HK-2 (cell line): ENCODE results near the gene PVALEF.

ENCODE experiments used
- DNase-seq: peaks from one replicate; pipeline ENCODE4 v3.0.0-alpha.2; 2018; ENCODE audit not compliant: unreplicated experiment

PVALEF gene

DNA sequence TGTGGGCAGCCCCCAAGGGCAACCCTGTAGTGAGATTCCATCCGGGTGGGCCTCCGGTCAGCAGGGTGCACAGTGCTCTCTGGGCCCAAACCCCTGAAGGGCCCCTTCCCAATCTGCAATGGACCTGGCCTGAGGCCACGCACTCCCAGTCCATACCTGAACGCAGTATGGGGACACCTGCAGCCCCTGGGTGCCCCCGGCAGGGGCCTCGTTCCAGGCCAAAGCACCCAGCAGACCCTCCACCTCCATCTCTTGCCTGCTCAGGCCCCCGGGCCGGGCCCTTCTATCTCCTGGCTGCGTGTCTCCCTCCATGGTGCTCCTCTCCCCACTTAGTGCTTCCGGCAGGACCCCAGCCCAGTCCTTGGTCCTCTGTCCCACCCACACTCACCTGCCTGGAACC is 18.0 kb downstream of the PVALEF start:
- no peak for DNase-seq

DNA sequence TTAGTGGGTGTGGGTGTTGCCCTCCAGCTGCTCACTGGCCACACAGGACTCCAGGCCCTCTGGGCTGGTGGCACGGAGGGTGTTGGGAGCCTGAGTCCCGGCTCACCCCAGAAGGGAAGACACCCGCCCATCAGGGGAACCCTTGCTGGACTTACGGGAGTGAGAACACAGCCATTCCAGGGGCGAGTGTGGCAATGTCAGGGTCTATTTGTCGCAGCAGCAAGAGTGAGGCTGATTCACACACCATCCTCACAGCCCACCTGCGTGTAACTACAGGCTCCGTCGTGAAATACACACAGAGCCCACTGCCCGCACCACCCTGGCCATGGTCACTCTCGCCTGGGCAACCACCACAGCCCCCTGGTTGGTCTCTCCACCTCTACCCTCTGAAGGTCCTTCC is 18.5 kb downstream of the PVALEF start:
- DNase-seq = no peak

DNA sequence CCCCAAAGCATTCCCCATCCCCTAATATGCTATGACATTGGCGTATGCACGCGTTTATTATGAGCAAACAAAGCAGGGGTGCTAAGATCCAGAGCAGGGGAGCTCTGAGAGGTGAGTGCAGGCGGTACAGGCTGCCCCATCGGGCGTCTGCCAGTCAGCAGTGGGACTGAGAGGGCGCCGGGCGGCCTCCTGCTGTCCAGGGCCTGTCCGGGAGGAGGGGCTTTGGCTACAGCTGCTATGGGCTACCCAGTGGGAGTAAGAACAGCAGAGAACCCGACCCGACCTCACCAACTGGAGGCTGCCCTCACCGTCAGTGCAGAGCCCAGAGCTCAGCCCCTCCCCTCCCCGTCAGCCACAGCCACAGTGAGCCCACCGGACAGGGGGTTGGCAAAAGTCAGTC is 19.2 kb downstream of the PVALEF start:
- no peak for DNase-seq

DNA sequence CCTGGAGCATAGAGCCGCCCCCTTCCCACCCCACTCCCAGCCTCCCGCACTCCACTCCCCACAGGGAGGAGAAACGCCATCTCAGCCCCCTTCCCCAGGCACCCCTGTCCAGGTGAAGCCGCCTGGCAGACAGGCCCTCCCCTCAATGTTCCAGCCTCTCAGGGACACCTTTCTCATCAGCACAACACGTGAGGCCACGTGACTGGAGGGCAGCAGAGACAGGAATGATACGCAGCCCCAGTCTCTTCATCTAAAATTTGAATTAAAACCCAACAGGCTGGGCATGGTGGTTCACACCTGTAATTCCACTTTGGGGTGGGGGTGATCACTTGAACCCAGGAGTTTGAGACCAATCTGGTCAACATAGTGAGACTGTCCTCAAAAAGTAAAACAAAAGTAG is 20.9 kb downstream of the PVALEF start:
- DNase-seq = no peak

DNA sequence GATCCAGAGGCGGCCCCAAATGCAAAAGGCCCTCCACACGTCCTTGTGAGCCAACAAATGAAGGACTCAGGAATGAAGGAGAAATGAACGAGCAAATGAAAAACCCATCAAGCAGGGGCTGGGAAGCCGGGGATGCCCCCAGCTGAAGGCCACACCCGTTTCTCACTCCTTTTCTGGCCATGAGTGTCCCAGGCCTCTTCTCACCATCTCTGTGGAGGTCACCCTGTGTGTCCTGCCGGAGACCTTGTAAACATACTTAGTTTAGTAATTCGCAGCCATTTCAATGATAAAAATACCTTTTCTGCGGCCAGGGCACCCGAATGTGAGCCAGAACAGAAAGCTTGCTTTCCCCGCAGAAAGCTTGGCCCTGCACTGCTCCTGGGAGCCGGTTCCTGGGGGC is 21.8 kb downstream of the PVALEF start:
- no peak for DNase-seq

DNA sequence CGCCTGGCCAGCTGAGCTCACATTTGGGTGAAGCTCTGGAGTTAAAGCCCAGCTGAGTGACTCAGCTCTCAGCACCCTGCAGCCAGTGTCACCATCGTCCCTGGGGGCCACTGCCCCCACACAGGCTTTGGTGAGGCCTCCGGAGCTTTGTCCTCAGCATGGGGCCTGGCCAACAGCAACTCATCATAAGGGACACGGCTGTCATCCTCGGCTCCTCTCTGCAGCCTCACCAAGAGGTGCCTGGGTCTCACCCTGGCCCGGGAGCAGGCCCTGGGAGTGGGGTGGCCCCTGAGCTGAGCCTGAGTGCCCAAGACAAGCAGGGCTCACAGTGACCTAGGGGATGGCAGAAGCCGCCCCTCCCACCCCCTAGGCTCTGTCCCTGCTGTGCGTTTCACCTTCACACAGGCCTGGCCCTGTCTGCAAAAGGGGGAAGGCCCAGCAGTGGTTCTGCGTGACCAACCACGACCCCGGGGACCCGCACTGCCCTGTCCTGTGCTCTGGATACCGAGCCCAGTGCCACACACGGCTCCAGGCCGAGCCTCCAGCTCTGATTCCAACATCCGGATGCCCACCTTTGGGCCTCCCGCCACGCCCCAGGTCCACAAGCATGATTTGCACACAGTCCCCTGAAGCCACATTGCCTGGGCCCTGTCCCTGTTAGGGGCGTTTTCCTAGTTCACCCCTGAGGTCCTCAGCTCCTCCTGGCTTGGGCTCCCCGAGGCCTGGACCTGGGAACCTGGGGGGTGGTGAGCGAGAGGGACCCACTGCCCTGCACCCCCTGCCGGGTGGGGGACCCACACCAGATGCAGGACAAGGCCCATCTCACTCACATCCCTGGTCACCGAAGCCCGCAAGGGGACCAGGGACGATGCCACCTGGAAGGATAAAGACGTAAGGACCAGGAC is 22.5 kb downstream of the PVALEF start:
- no peak for DNase-seq

DNA sequence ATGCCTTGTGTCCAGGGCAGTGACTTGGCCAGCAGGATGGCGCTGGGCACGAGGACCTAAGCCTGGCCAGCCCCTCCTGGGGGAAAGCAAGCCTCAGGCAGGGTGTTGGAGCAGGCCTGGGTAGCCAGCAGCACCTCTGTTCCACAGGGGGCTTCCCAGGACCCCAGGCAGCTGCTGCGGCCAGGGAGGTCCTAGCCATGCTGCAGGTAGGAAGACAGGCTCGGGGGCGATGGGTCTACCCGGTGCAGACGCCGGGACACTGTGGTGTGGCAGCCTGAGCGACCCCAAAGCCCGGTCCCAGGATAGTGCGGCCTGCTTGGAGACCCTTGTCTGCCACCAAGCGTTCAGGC is 23.2 kb downstream of the PVALEF start:
- DNase-seq = no peak

DNA sequence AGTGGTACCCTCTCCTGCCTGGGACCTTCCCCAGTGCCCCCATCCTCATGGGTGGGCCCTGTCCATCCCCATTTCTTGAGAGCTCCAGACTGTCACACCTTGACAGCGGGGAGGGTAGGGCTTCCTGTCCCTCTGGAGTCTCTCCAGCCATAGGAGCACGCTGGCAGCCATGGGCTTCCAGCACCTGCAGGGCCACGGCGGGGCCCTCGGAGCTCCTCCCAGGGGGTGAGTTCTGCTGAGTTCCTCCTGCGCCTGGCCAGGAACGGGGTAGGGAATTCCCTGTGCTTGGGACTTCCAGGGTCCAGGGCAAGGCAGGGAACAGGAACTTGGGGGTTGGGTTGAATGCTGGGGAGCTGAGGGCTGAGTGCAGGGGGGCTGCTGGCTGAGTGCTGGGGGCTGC is 23.7 kb downstream of the PVALEF start:
- DNase-seq = no peak

DNA sequence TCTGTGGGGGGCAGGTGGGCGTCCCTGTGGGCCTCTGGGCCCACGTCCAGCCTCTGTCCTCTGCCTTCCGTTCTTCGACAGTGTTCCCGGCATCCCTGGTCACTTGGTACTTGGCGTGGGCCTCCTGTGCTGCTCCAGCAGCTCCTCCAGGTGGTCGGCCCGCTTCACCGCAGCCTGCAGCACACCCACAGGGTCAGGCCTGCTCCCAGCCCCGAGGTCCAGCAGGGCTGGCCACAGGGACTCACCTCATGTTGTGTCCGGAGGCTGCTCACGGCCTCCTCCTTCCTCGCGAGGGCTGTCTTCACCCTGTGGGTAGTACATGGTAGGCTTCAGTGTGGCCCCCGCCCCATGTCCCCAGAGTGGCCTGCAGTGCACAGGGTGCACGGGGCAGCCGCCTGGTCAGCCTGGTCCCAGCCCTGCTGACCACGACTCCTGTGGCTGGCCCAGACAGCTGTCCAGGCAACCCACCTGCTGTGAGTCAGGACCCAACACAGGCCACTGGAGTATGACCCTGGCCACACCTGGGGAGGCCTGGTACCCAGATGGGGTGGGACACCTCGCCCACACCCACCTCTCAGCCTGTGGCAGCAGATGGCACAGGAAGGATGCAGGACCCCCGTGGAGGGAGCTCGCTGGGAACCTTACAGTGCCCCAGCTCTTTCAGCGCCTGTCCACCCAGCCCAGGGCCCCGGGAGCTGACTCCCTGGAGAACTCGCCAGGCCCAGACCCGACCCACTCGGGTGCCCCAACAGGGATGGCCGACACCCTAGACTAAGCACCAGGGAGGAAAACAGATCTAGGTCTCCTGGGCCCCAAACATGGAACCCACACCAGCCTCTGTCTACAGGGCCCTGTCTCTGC is 24.6 kb downstream of the PVALEF start:
- DNase-seq = peak; percentile 30

DNA sequence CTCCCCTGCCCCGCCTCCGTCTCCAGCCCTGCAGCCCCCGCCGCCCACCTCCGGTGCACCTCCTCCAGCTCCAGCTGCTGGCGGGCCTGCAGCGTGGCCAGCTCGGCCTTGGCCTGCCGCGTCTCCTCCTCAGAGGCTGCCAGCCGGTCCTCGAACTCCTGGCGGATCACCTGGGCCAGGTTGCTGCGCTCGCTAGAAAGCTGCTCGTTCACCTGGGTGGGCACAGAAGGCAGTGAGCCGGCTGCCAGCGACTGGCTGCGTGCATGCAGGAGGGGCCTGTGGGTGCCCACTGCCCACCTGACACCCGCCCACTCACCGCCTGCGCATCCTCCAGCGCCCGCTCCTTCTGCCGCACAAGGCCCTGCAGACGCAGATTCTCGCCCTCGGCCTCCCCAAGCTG is 25.3 kb downstream of the PVALEF start:
- DNase-seq = no peak

DNA sequence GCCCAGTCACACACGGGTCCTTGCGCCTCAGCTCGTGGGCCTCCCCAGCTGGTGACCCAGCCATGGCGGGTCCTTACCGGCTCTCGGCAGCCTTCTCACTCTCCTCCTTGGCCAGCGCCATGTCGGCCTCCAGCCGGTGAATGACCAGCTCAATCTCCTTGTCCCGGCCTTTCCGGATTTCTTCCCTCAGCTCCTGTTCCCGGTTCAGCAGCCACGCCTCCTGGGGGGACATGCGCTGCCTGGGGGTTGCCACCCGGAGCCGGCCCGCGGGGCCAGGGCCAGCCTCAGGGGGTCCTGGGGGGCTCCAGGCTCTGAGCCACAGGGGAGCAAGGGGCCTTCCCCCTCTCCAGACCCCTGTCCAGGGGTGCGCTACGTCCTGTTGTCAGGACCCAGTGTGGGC is 25.8 kb downstream of the PVALEF start:
- DNase-seq = no peak

DNA sequence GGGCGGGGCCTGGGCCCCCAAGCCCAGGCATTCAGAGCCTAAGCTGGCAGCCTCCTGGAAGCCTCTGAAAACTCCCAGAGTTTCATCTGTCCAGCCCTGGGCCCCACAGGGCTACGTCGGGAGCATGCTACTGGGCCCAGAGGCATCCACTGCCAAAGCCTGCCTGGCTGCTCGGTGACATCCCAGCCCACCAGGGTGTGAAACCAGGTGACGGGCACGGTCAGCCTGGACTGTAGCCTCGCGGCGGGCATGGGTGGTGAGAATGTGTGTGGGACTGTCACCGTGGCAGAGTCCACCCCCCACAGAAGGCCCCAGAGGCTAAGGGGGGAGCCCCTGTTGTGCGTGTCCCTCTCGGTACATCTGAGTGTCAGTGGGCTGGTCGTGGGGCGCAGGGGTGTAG is 26.3 kb downstream of the PVALEF start:
- no peak for DNase-seq

DNA sequence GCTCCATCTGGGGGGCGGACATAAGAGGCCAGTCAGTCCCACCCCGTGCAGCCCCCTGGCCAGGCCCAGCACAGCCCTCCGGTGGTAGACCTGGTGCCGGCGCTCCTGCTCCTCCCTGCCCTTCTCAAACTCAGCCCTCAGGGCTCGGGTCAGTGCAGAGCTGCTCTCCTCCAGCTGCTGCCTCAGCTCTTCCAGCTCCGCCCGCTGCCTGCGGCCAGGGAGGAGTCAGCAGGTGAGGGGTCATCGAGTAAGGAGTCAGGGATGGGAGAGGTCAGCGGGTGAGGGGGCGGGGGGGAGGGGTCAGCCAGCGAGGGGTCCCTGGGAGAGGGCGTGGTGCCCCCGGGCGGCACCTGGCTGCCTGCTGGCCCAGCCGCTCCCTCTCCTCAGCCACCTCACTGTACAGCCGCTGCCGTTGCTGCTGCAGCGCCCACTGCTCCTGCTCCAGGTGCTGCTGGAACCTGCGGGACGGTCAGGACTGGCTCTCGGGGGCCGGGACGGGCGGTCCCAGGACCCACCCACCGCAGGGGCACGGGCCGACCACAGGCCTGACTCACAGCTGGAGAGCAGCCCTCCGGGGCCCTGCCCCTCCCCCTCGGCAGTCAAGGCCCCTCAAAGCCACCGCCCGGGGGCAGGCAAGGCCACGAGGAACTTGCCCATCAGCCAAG is 27.2 kb downstream of the PVALEF start:
- DNase-seq = no peak

DNA sequence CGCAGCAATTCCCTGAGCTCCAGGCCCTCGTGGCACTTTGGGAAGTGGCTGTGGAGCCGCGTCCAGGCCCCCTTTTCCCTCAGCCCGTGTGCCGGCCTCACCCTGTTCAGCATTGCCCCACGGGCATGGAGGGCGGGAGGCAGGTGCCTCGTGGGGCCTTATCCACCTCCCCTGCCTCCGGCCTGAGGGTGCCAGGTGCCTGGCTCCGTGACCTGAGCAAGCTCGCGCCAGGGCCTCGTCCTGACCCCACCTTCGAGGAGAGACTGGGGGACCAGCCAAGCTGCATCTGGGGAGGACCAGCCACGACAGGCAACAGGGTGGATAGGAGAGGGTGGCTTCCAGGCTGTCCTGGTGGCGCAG is 27.7 kb downstream of the PVALEF start:
- DNase-seq = no peak

DNA sequence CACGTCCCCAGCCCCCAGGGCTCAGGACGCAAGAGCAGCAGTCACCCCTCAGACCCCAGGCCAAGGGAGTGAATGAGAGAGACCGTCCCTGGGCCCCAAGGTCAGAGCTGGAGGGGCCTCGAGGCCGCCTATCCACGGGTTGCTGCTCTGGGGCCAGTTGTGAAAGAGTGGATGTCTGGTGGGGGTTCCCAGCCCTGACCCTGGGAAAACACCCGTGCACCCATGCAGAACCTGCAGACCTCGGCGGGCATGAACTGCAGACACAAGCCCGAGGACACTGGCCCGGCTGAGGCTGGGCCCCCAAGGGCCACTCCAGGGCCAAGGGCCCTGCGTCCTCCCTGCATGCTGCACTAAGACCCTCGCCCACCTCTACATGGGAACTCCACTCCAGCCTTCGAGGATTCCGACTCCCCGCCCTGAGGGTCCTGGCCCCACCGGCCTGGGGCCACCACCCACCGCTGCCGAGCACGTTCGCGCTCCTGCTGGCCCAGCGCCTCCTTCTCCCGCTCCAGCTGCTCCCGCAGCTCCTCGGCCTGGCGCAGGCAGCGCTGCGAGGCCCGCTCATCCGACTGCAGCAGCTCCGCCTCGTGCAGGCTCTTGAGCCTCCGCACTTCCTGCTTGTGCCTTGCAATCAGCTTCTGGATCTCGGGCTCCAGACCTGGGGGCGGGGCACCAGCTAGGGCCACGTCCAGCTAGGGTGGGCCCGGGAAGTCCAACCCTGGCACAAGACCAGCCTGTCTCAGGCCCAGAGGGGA is 28.3 kb downstream of the PVALEF start:
- DNase-seq = no peak

DNA sequence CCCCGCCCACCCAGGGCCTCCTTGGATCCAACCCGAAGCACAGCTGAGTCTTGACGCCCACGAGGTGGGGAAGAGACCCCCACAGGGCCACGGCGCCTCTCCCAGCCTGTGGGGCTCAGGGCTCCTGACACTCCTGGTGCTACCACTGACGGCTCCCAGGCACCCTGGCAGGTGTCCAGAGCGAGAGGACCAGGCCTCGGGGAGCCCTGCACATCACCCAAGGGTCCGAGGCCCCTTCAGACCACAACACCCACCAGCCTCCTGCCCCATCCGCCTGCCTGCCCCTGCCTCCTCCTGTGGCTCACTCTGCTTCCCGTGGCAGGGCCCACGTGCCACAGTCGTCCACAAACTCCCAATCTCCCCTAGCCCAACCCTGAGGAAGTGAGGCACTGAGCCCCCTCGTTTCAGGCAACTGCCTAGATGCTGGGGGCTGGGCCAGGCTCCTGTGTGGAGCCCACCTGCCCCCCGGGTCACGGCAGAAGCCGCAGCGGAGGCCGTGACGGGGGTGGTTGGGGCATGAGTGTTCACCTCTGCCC is 29.0 kb downstream of the PVALEF start:
- no peak for DNase-seq

DNA sequence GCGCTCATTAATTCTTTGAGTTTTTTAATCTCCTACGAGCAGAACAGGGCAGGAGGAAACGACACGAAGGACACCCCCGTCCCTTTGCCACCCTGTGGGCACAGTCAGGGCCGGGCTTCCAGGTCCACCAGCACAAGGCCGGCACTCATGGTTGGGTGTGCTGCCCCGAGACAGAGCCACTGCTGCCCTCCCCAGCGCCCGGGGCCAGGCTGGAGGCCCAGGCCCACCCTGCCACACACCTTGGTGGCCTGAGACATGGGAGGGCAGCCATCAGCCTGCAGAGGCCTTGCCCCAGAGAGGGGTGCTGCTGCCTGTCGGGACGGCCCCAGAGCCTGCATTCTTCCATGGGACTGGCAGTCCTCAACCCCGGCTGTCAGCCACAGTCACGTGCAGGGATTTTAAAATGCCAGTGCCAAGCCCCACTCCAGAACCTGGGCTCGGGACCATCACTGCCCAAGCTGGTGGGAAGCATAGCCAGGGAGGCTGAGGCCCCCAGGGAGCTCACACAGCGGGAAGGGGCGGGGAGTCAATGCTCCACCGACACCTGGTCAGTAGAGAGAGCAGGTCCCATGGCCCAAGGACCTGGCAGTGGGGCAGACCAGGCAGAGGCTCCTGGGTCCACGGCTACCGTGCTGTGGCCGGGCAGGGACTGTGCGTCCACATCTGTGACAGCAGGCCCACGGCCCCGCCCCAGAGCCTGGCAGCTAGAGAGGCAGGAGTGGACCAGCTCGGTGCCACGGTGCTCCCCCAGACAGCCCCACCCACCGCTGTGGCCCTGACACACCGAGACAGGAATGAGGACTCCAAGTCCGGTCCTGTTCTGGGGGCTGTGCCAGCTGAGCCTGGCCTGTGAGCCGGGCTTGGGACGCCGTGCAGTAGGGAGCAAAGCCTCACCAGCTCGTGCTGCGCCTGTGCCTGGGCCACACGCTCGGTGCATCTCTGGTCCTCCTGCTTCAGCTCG is 29.9 kb downstream of the PVALEF start:
- DNase-seq = no peak

DNA sequence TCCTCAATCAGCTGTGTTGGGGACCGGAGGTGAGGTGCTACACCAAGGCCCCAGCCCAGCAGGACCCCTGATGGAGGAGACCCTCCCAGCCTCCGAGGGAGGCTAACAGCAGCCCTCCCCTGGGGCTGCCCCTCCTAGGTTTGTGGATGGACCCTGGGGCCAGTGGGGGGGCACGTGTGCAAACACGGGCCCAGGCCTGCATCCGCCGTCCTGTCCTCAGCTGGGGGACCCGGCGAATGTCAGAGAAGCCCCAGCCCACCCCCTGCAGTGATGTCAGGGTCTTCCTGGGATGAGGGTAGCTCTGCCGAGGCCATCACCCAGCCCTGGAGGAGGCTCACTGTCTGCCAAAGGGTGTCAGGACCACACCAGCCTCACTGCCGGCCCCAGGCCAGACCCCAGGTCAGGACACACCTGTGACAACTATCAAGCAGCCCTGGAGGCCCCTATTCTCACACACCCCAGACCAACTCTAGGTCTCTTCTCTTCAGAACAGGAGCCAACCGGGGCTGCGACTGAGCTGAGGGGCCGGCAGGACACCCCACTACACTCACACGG is 30.7 kb downstream of the PVALEF start:
- DNase-seq = no peak

DNA sequence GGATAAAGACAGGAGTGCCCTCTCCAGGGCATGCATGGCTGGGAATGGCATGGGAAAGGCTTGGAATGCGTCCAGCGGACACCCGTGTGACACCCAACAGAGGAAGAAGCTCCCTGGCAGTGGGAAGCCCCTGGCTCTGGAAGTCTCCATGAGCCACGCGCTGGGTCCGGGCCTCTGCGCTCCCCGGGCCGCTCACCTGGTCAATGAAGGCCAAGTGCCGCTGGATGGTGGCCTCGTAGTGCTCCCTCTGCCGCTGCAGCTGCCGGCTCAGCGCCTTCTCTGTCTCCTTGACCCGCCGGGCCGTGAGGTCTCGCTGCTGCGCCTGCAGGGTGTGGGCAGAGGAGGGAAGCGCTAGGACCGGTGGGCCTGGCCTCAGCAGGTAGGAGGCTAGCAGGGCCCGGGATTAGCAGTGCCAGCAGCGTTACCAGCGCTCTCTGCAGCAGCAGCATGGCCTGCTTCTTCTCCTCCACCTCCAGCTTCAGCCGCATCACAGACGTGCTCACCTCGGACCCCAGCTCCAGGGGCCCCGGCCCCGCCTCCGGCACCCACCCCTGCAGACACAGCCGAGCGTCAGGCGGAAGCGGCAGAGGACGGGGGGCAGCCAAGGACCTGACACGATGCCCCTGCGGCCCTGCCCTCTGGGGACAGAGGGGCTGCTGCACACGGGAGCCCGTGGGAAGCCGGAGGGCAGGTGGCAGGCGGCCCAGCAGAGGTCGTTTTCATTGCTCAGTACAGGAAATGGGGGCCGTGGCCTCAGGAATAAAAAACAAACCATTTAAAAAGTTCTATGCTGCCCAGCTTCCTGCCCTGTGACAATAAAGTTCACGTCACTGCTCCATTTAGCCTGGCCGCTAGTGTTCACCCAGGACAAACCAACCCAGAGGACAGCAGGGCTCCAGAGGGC is 31.4 kb downstream of the PVALEF start:
- no peak for DNase-seq
